AG04450 (cell line): ENCODE results near the gene HNRNPA1. TPM values are rescaled to one million over a fixed set of nuclear protein-coding genes. Genes with fewer than 3 reads are reported as not detected.

Experiments used
- CTCF ChIA-PET: fragments of 300-600, 350-600 bp; formaldehyde crosslinking; extraction: SDS; loops from one replicate; lab custom pipeline; 2022; ENCODE audit warnings: antibody characterized with exemption, inconsistent platforms; lab: Charles Lee
- POLR2A ChIA-PET: fragments of 350-600 bp; formaldehyde crosslinking; extraction: SDS; loops from one replicate; lab custom pipeline; 2021; ENCODE audit warnings: antibody characterized with exemption, inconsistent platforms; lab: Yijun Ruan, JAX
- DNase-seq: peaks from one replicate; pipeline ENCODE4 v3.0.0-alpha.2; 2011; ENCODE audit warnings: low read depth, low spot score
- H3K27ac ChIP-seq: one replicate; pipeline ENCODE4 v1.5.1; 2012; ENCODE audit warnings: low read depth, low read length, control low read depth
- H3K27me3 ChIP-seq: one replicate; pipeline ENCODE4 v1.6.0; 2012; ENCODE audit warnings: low read length; ENCODE audit not compliant: control insufficient read depth, insufficient read depth
- H3K4me3 ChIP-seq: 2 replicates; pipeline ENCODE4 v1.5.1; 2011; ENCODE audit warnings: mild to moderate bottlenecking, low read depth, low read length, control low read depth
- H3K9me3 ChIP-seq: 2 replicates; pipeline ENCODE4 v1.5.1; 2012; ENCODE audit warnings: low read length; ENCODE audit not compliant: control insufficient read depth, insufficient read depth
- CTCF ChIP-seq: IDR thresholded peaks from 2 replicates; pipeline ENCODE4 v1.5.1; 2011; ENCODE audit warnings: low read depth, low read length, control low read depth, inconsistent platforms
- polyA plus RNA-seq: library from polyadenylated mRNA; depleted of rRNA; stranded (reverse); fragments of >200 nt; gene quantifications from 2 replicates; pipeline ENCODE4 v1.2.3, GENCODE V29; 2011

HNRNPA1 gene
- polyA plus RNA-seq, 1 experiment = 845 TPM

GRCh38 chr12:54266852-54267251 lies 13.7 kb upstream of the HNRNPA1 start:
- H3K4me3 ChIP-seq = no peak overlapping the region
- no peak for TF ChIP-seq CTCF
- H3K27me3 ChIP-seq = no peaks in the 10 kb centered on the region
- POLR2A ChIA-PET = no interaction called here
- CTCF ChIA-PET = interaction anchor here (1.0 to 2.7 kb wide), 2 partner anchors 15 to 45 kb away, joined by 3 to 19 read pairs; no protein-coding TSS in a partner anchor
- no peak overlapping the region for H3K27ac ChIP-seq
- H3K9me3 ChIP-seq = no peaks in the 10 kb centered on the region
- DNase-seq = no peak

- POLR2A ChIA-PET = interaction anchor here (1.0 kb wide), 1 partner anchor 10 kb away, joined by 3 read pairs; the partner anchor contains the start of genes CBX5 and HNRNPA1
- CTCF ChIA-PET = interaction anchor here (0.8 to 1.2 kb wide), 3 partner anchors 18 to 56 kb away, joined by 3 read pairs; partner anchors contain the start of gene COPZ1
- TF ChIP-seq CTCF = no peak
These were observed 10.2 kb upstream of the HNRNPA1 start for GRCh38 chr12:54270345-54270744.

GRCh38 chr12:54272214-54272613 lies 8.3 kb upstream of the HNRNPA1 start:
- Histone ChIP-seq H3K4me3 (no peak overlapping the region), H3K27me3 (no peaks in the 10 kb centered on the region), H3K9me3 (no peaks in the 10 kb centered on the region), H3K27ac (no peak overlapping the region)
- no peak for DNase-seq
- POLR2A ChIA-PET = no interaction called here
- no peak for TF ChIP-seq CTCF
- CTCF ChIA-PET = interaction anchor here (1.0 to 4.4 kb wide), 2 partner anchors 20 to 58 kb away, joined by 3 to 26 read pairs; no protein-coding TSS in a partner anchor

More at GRCh38 chr12:54270345-54270744, 10.2 kb upstream of the HNRNPA1 start:
- Histone ChIP-seq H3K27me3 (no peaks in the 10 kb centered on the region), H3K27ac (no peak overlapping the region), H3K9me3 (no peaks in the 10 kb centered on the region), H3K4me3 (no peak overlapping the region)
- no peak for DNase-seq

- no peak for TF ChIP-seq CTCF
- no peak overlapping the region for H3K27ac ChIP-seq
- DNase-seq = no peak
- ChIA-PET POLR2A (no interaction called here), CTCF (interaction anchor here (1.0 to 4.4 kb wide), 4 partner anchors 22 to 105 kb away, joined by 3 to 26 read pairs (median 4); partner anchors contain the start of gene COPZ1)
- H3K4me3 ChIP-seq = no peak overlapping the region
- H3K27me3 ChIP-seq = no peaks in the 10 kb centered on the region
- H3K9me3 ChIP-seq = no peaks in the 10 kb centered on the region
These were observed 6.5 kb upstream of the HNRNPA1 start for GRCh38 chr12:54273981-54274380.

- H3K9me3 ChIP-seq = no peaks in the 10 kb centered on the region
- no peak for DNase-seq
- H3K4me3 ChIP-seq = no peak overlapping the region
- no peak for TF ChIP-seq CTCF
- no peaks in the 10 kb centered on the region for H3K27me3 ChIP-seq
- no peak overlapping the region for H3K27ac ChIP-seq
- CTCF ChIA-PET = interaction anchor here (0.7 kb wide), 1 partner anchor 37 kb away, joined by 3 read pairs; no protein-coding TSS in a partner anchor
- POLR2A ChIA-PET = interaction anchor here (0.6 kb wide), 1 partner anchor 45 kb away, joined by 3 read pairs; no protein-coding TSS in a partner anchor
These were observed 4.2 kb upstream of the HNRNPA1 start for GRCh38 chr12:54276368-54276767.
